CD4-positive, alpha-beta T cell treated with Interleukin-17A for 1 hour (primary cell): ENCODE data around the gene RXRB.
"Not testable (repeated sequence)": the region's sequence is repeated elsewhere in the genome, so short reads cannot be mapped to it uniquely, and the experiment has no call there.

Experiments used
- DNase-seq: peaks from one replicate; pipeline ENCODE4 v3.0.0-alpha.2; 2020

The RXRB gene

GRCh38 chr6:33160728-33161344 lies 39.6 kb downstream of the RXRB start:
- no peak for DNase-seq

- no peak for DNase-seq
Measured at GRCh38 chr6:33160096-33160495, 40.4 kb downstream of the RXRB start.

GRCh38 chr6:33156964-33157363 lies 43.5 kb downstream of the RXRB start:
- no peak for DNase-seq

- DNase-seq, result no peak
Measured at GRCh38 chr6:33156561-33156960, 43.9 kb downstream of the RXRB start.

- no peak for DNase-seq
Measured at GRCh38 chr6:33154349-33154748, 46.1 kb downstream of the RXRB start.

GRCh38 chr6:33151050-33151449 lies 49.4 kb downstream of the RXRB start:
- no peak for DNase-seq

GRCh38 chr6:33150560-33150959 lies 49.9 kb downstream of the RXRB start:
- not testable (repeated sequence) for DNase-seq

GRCh38 chr6:33147807-33148666 lies 52.4 kb downstream of the RXRB start:
- DNase-seq, result peak; percentile 34

GRCh38 chr6:33144373-33144772 lies 56.1 kb downstream of the RXRB start:
- no peak for DNase-seq
